HG03354 (cell line): ENCODE results near the gene CFAP20DC.
"Not testable (repeated sequence)": the region's sequence is repeated elsewhere in the genome, so short reads cannot be mapped to it uniquely, and the experiment has no call there.

ENCODE experiments used
- ATAC-seq: cut with Tn5 transposase; IDR thresholded peaks from one replicate; pipeline ENCODE4 v1.9.1; 2021; ENCODE audit warnings: mild to moderate bottlenecking; ENCODE audit not compliant: unreplicated experiment, poor library complexity, severe bottlenecking

The CFAP20DC gene

GRCh38 chr3:58833491-58833890 lies 216.3 kb downstream of the CFAP20DC start:
- ATAC-seq: no peak

GRCh38 chr3:58829321-58830000 lies 220.4 kb downstream of the CFAP20DC start:
- no peak for ATAC-seq

GRCh38 chr3:58824777-58825176 lies 225.0 kb downstream of the CFAP20DC start:
- no peak for ATAC-seq

GRCh38 chr3:58824285-58824684 lies 225.5 kb downstream of the CFAP20DC start:
- ATAC-seq: no peak

- ATAC-seq: not testable (repeated sequence)
Observed at GRCh38 chr3:58806551-58807244, 243.1 kb downstream of the CFAP20DC start.

- ATAC-seq: no peak
Observed at GRCh38 chr3:58804914-58805313, 244.9 kb downstream of the CFAP20DC start.

GRCh38 chr3:58801541-58801940 lies 248.3 kb downstream of the CFAP20DC start:
- ATAC-seq: no peak

GRCh38 chr3:58800940-58801339 lies 248.9 kb downstream of the CFAP20DC start:
- ATAC-seq: no peak

- ATAC-seq: no peak
Observed at GRCh38 chr3:58800032-58800431, 249.8 kb downstream of the CFAP20DC start.

GRCh38 chr3:58799271-58799670 lies 250.6 kb downstream of the CFAP20DC start:
- ATAC-seq: no peak

- no peak for ATAC-seq
Observed at GRCh38 chr3:58798312-58798711, 251.5 kb downstream of the CFAP20DC start.

GRCh38 chr3:58794750-58795149 lies 255.1 kb downstream of the CFAP20DC start:
- no peak for ATAC-seq

- no peak for ATAC-seq
Observed at GRCh38 chr3:58793938-58794337, 255.9 kb downstream of the CFAP20DC start.

- no peak for ATAC-seq
Observed at GRCh38 chr3:58792921-58793451, 256.8 kb downstream of the CFAP20DC start.

GRCh38 chr3:58789385-58789784 lies 260.4 kb downstream of the CFAP20DC start:
- no peak for ATAC-seq

- no peak for ATAC-seq
Observed at GRCh38 chr3:58784888-58785287, 264.9 kb downstream of the CFAP20DC start.

GRCh38 chr3:58784425-58784824 lies 265.4 kb downstream of the CFAP20DC start:
- ATAC-seq: no peak

GRCh38 chr3:58783845-58784244 lies 266.0 kb downstream of the CFAP20DC start:
- no peak for ATAC-seq

- no peak for ATAC-seq
Observed at GRCh38 chr3:58779934-58780333, 269.9 kb downstream of the CFAP20DC start.

- no peak for ATAC-seq
Observed at GRCh38 chr3:58776231-58776630, 273.6 kb downstream of the CFAP20DC start.

GRCh38 chr3:58772462-58772861 lies 277.4 kb downstream of the CFAP20DC start:
- no peak for ATAC-seq
